ENCODE results near the gene HLA-C. TPM values are rescaled to one million over a fixed set of nuclear protein-coding genes. Genes with fewer than 3 reads are reported as not detected.

Gene HLA-C
- polyA plus RNA-seq, 1 of the 3 experiments (the other 2 are of a cell fraction) = 434 TPM

DNA sequence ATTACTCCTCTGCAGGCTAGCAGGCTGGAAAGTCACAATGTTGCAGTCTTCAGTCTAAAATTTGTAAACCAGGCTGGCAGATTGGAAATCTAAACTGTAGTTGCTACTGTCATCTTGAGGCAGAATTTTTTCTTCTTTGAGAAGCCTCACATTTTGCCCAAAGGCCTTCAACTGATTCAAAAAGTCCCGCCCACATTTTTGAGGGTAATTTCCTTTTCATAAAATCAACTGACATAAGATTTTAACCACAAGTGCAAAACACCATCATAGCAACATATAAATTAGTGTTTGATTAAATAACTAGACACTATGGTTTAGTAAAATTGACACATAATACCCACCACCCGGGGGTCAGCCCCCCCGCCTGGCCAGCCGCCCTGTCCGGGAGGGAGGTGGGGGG, 28.4 kb downstream of the HLA-C start:
- Histone ChIP-seq H3K79me2 (ENCODE audit: insufficient read depth) (no peaks in the 10 kb centered on the region), H4K20me1 (ENCODE audit: insufficient read depth) (no peaks in the 10 kb centered on the region), H3K36me3 (replicated peaks in 1 of 2; ENCODE audit: control insufficient read depth in 1 of 2, insufficient read depth in 2 of 2, low read length in 1 of 2) (peaks cover 0 to 4% of the 10 kb centered on the region in 2 experiments), H3K9me2 (no peaks in the 10 kb centered on the region), H3F3A (replicated peaks; ENCODE audit: insufficient read depth) (no peaks in the 10 kb centered on the region), H3K4me2 (no peak overlapping the region), H3K9ac (no peak overlapping the region), H3K27ac (ENCODE audit: low read depth in 2 of 2, low read length in 1 of 2) (no peak overlapping the region), H3K27me3 (ENCODE audit: insufficient read depth) (peaks cover 21% of the 10 kb centered on the region; the same call in 1 of the 2 replicates), H3K4me1 (ENCODE audit: control insufficient read depth in 1 of 2, insufficient read depth in 2 of 2, low read depth in 1 of 2, low read length in 1 of 2) (no peaks in the 10 kb centered on the region), H2AFZ (ENCODE audit: low read depth) (no peak overlapping the region), H3K9me3 (peaks cover 7% of the 10 kb centered on the region), H3K4me3 (ENCODE audit: low read depth in 2 of 2, low read length in 1 of 2) (no peak overlapping the region)
- POLR2A ChIA-PET = no interaction called here
- DNase-seq = no peak
- no peak for TF ChIP-seq TEAD4 (IDR thresholded peaks at IDR 0.05; ENCODE audit: borderline replicate concordance, insufficient read depth)
- TF ChIP-seq TAF1 (IDR thresholded peaks at IDR 0.05; ENCODE audit: borderline replicate concordance, low read depth, low read length) = no peak
- TF ChIP-seq, protein P1, sequence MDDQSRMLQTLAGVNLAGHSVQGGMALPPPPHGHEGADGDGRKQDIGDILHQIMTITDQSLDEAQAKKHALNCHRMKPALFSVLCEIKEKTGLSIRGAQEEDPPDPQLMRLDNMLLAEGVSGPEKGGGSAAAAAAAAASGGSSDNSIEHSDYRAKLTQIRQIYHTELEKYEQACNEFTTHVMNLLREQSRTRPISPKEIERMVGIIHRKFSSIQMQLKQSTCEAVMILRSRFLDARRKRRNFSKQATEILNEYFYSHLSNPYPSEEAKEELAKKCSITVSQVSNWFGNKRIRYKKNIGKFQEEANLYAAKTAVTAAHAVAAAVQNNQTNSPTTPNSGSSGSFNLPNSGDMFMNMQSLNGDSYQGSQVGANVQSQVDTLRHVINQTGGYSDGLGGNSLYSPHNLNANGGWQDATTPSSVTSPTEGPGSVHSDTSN (IDR thresholded peaks at IDR 0.05) = no peak
- no peak for TF ChIP-seq RAD21 (IDR thresholded peaks at IDR 0.05; ENCODE audit: low read length)
- no peak for TF ChIP-seq GATA2 (CRISPR knock-in tag; IDR thresholded peaks at IDR 0.05)
- TF ChIP-seq YY1 (IDR thresholded peaks at IDR 0.05; ENCODE audit: low read depth) = no peak
- TF ChIP-seq EP300 (IDR thresholded peaks at IDR 0.05; ENCODE audit: borderline replicate concordance in 1 of 2, low read depth in 1 of 2, low read length in 1 of 2) = no peak
- no peak for TF ChIP-seq FOXJ3 (CRISPR knock-in tag; IDR thresholded peaks at IDR 0.05)
- TF ChIP-seq MEF2A (IDR thresholded peaks at IDR 0.05; ENCODE audit: borderline replicate concordance, low read depth) = no peak
- no peak for TF ChIP-seq NFIC (IDR thresholded peaks at IDR 0.05; ENCODE audit: borderline replicate concordance)
- no peak for TF ChIP-seq MAX (IDR thresholded peaks at IDR 0.05; ENCODE audit: low read depth)
- no peak for TF ChIP-seq FOSL2 (IDR thresholded peaks at IDR 0.05; ENCODE audit: borderline replicate concordance, low read depth)
- no peak for TF ChIP-seq ZBTB33 (IDR thresholded peaks at IDR 0.05; ENCODE audit: borderline replicate concordance, low read depth)
- TF ChIP-seq REST (IDR thresholded peaks at IDR 0.05; ENCODE audit: low read depth, low read length) = no peak
- TF ChIP-seq JUND (IDR thresholded peaks at IDR 0.05) = no peak
- no peak for TF ChIP-seq POLR2AphosphoS5 (IDR thresholded peaks at IDR 0.05; ENCODE audit: low read depth, low read length)
- no peak for TF ChIP-seq EZH2phosphoT487 (IDR thresholded peaks at IDR 0.05; ENCODE audit: borderline replicate concordance, low read depth)
- no peak for TF ChIP-seq NRF1 (IDR thresholded peaks at IDR 0.05; ENCODE audit: low read depth, low read length)
- TF ChIP-seq TCF12 (IDR thresholded peaks at IDR 0.05) = no peak
- no peak for TF ChIP-seq RFX5 (IDR thresholded peaks at IDR 0.05; ENCODE audit: low read length)
- CTCF ChIA-PET = no interaction called here
- WGBS (ENCODE audit: low lambda C conversion rate) = 4% methylated on average over 1 of the region's 5 CpGs

Data from SK-N-SH (cell line).